Transverse colon (tissue), 4 donors: ENCODE results near the gene HSDL1. TPM values are rescaled to one million over a fixed set of nuclear protein-coding genes. Genes with fewer than 3 reads are reported as not detected.

Experiments
- DNase-seq: peaks from one replicate; pipeline ENCODE4 v3.0.0-alpha.2; 2019
- H3K27ac ChIP-seq, 4 donors: fragments of 200-600 bp; sonication (generic); 2 replicates each; pipeline ENCODE4 v1.5.1; 2016 to 2018; ENCODE audit warnings: inconsistent platforms in 4 of 4
- H3K27me3 ChIP-seq: fragments of 200-600 bp; sonication (generic); 2 replicates; pipeline ENCODE4 v1.5.1; 2017; ENCODE audit warnings: inconsistent platforms
- H3K36me3 ChIP-seq, 4 donors: fragments of 200-600 bp; sonication (generic); 2 replicates each; pipeline ENCODE4 v1.5.1; 2017 to 2019; ENCODE audit warnings: inconsistent platforms in 4 of 4
- H3K4me1 ChIP-seq, 4 donors: fragments of 200-600 bp; sonication (generic); 2 replicates each; pipeline ENCODE4 v1.5.1; 2017 to 2020; ENCODE audit warnings: inconsistent platforms in 4 of 4
- H3K4me3 ChIP-seq, 4 donors: fragments of 200-600 bp; sonication (generic); 1 replicate in 1 of 4; 2 replicates in 3 of 4; pipeline versions ENCODE4 v1.5.1 to v1.6.1; 2017 to 2019; ENCODE audit warnings: inconsistent platforms in 4 of 4
- H3K9me3 ChIP-seq, 2 donors: fragments of 200-600 bp; sonication (generic); 2 replicates each; pipeline ENCODE4 v1.5.1; 2017 to 2019; ENCODE audit warnings: inconsistent platforms in 2 of 2
- CTCF ChIP-seq, 5 experiments: fragments of 200-600 bp in 3 of 5; fragments of 450-650 bp in 2 of 5; sonication (generic) in 3 of 5; IDR thresholded peaks; 1 replicate in 2 of 5; 2 replicates in 3 of 5; pipeline ENCODE4 v1.5.1; 2016 to 2017; ENCODE audit warnings: antibody characterized with exemption in 5 of 5, inconsistent platforms in 3 of 5, mild to moderate bottlenecking in 2 of 5, moderate library complexity in 1 of 5
- EP300 ChIP-seq: sonication (generic); formaldehyde crosslinking; IDR thresholded peaks from one replicate; pipeline ENCODE4 v1.6.1; 2017; ENCODE audit warnings: antibody characterized with exemption, low read depth
- POLR2A ChIP-seq: fragments of 450-650 bp; IDR thresholded peaks from one replicate; pipeline ENCODE4 v1.6.1; 2016; ENCODE audit warnings: antibody characterized with exemption, mild to moderate bottlenecking, moderate library complexity
- POLR2AphosphoS5 ChIP-seq, 3 donors: sonication (generic); formaldehyde crosslinking; IDR thresholded peaks; one replicate each; pipeline ENCODE4 v1.6.1; 2016; ENCODE audit warnings: antibody characterized with exemption in 3 of 3
- WGBS, 2 donors: methylation state at CpG; one replicate each; pipeline ENCODE4 v1.1.5; 2018; ENCODE audit warnings: low coverage in 1 of 2; 5-methylcytosine and 5-hydroxymethylcytosine counted together
- in situ Hi-C, 4 donors: fragments of 200-750 bp; cut with MboI; loops; one replicate each; pipeline versions ENCODE4 v1.15.0 to v1.15.1; 2017; ENCODE audit warnings: low sequenced_read_pairs in 3 of 4, low pct_ligation_motif_present in 1 of 4, low pct_unique_long_range_greater_than_20kb in 1 of 4
- intact Hi-C: fragments of 100-400 bp; cut with DNase I; formaldehyde crosslinking; loops from one replicate; pipeline ENCODE4 v1.15.1; 2023; ENCODE audit warnings: low total_unique reads
- total RNA-seq, 4 donors: library from RNA; depleted of rRNA; stranded (reverse); fragments of >200 nt; gene quantifications; one replicate each; pipeline ENCODE4 v1.1.0, GENCODE V29; 2016

Gene HSDL1
- total RNA-seq, 4 donors from 2014 or later = 1.2 to 16.2 (median 8.7) TPM

- no peak for TF ChIP-seq POLR2A
- no peak for TF ChIP-seq POLR2AphosphoS5 (IDR thresholded peaks at IDR 0.05)
- TF ChIP-seq EP300 = no peak
- no peak for TF ChIP-seq CTCF (IDR thresholded peaks at IDR 0.05)
- in situ Hi-C loops (loop anchor here in 3 of 4 donors (10.0 to 25.0 kb wide), 2 partner anchors 87 to 400 kb away; no protein-coding TSS in a partner anchor), intact Hi-C loops (no loop called here)
- H3K4me3 ChIP-seq = no peak overlapping the region
- peaks cover 0 to 3% (median 1%) of the 10 kb centered on the region in 4 donors for H3K4me1 ChIP-seq
- H3K27me3 ChIP-seq = no peaks in the 10 kb centered on the region
- H3K36me3 ChIP-seq = peaks cover 0 to 44% (median 18%) of the 10 kb centered on the region in 4 donors
- no peak overlapping the region for H3K27ac ChIP-seq
- no peaks in the 10 kb centered on the region for H3K9me3 ChIP-seq
- WGBS, 2 donors = 77 to 78% methylated on average over 11 of the region's 11 CpGs
- DNase-seq = no peak
Measured at GRCh38 chr16:84087466-84088151, 57.4 kb downstream of the HSDL1 start.

GRCh38 chr16:84087001-84087400, 58.0 kb downstream of the HSDL1 start:
- in situ Hi-C loops = loop anchor here in 3 of 4 donors (10.0 to 25.0 kb wide), 2 partner anchors 88 to 400 kb away; no protein-coding TSS in a partner anchor
- no peak for DNase-seq
- H3K4me1 ChIP-seq = peaks cover 0 to 3% (median 0%) of the 10 kb centered on the region in 4 donors
- whole genome bisulfite sequencing, 2 donors = 80 to 85% methylated on average over 4 to 12 of the region's 12 CpGs
- H3K27ac ChIP-seq = no peak overlapping the region
- H3K4me3 ChIP-seq = no peak overlapping the region
- H3K27me3 ChIP-seq = no peaks in the 10 kb centered on the region
- H3K9me3 ChIP-seq = no peaks in the 10 kb centered on the region
- intact Hi-C loops = no loop called here
- TF ChIP-seq POLR2AphosphoS5 (IDR thresholded peaks at IDR 0.05) = no peak
- TF ChIP-seq POLR2A = no peak
- TF ChIP-seq EP300 = no peak
- TF ChIP-seq CTCF (IDR thresholded peaks at IDR 0.05) = no peak
- H3K36me3 ChIP-seq = peaks cover 0 to 43% (median 17%) of the 10 kb centered on the region in 4 donors

- Histone ChIP-seq H3K4me3 (no peak overlapping the region), H3K27ac (no peak overlapping the region), H3K36me3 (peaks cover 0 to 46% (median 16%) of the 10 kb centered on the region in 4 donors), H3K4me1 (peaks cover 0 to 3% (median 0%) of the 10 kb centered on the region in 4 donors), H3K27me3 (no peaks in the 10 kb centered on the region), H3K9me3 (no peaks in the 10 kb centered on the region)
- intact Hi-C loops = no loop called here
- 76% methylated on average over 11 of the region's 11 CpGs; no CpG with 5 or more reads in 1 of the 2 donors for WGBS, 2 donors
- no peak for TF ChIP-seq POLR2AphosphoS5 (IDR thresholded peaks at IDR 0.05)
- TF ChIP-seq POLR2A = no peak
- in situ Hi-C loops = loop anchor here in 3 of 4 donors (10.0 to 25.0 kb wide), 2 partner anchors 88 to 401 kb away; no protein-coding TSS in a partner anchor
- DNase-seq = no peak
Measured at GRCh38 chr16:84086341-84086740, 58.6 kb downstream of the HSDL1 start.

- TF ChIP-seq EP300 (no peak), POLR2A (no peak), POLR2AphosphoS5 (IDR thresholded peaks at IDR 0.05) (no peak), CTCF (IDR thresholded peaks at IDR 0.05) (no peak)
- intact Hi-C loops = no loop called here
Measured at GRCh38 chr16:84085773-84086172, 59.2 kb downstream of the HSDL1 start.

More at GRCh38 chr16:84085773-84086172, 59.2 kb downstream of the HSDL1 start:
- WGBS, 2 donors = 47 to 54% methylated on average over 5 to 6 of the region's 6 CpGs
- H3K36me3 ChIP-seq = peaks cover 0 to 46% (median 16%) of the 10 kb centered on the region in 4 donors
- H3K4me1 ChIP-seq = peaks cover 0 to 3% (median 0%) of the 10 kb centered on the region in 4 donors
- no peak overlapping the region for H3K27ac ChIP-seq
- H3K27me3 ChIP-seq = no peaks in the 10 kb centered on the region
- H3K4me3 ChIP-seq = no peak overlapping the region
- in situ Hi-C loops = loop anchor here in 3 of 4 donors (10.0 to 25.0 kb wide), 2 partner anchors 89 to 402 kb away; no protein-coding TSS in a partner anchor
- DNase-seq = no peak
- H3K9me3 ChIP-seq = no peaks in the 10 kb centered on the region
